H1 (cell line): ENCODE measurements around the gene NEUROG1.

Experiments used
- CHD2 ChIP-seq: IDR thresholded peaks from 2 replicates; pipeline ENCODE4 v1.6.1; 2012; ENCODE audit warnings: low read length, improper control_type of control experiment
- TAF1 ChIP-seq: IDR thresholded peaks from 2 replicates; pipeline ENCODE4 v1.6.1; 2011; ENCODE audit warnings: mild to moderate bottlenecking, low read depth, low read length

- TF ChIP-seq CHD2, result no peak
- TF ChIP-seq TAF1, result no peak
These were observed 30.1 kb upstream of the NEUROG1 start for GRCh38 chr5:135565725-135566421.
